Kidney glomerular epithelial cell (primary cell): Measurements from ENCODE around the gene NOL9.
"Not testable (repeated sequence)": the region's sequence is repeated elsewhere in the genome, so short reads cannot be mapped to it uniquely, and the experiment has no call there.

Source experiments
- DNase-seq: peaks from one replicate; lab custom pipeline; 2025; lab: John Stamatoyannopoulos, UW

The NOL9 gene

DNA sequence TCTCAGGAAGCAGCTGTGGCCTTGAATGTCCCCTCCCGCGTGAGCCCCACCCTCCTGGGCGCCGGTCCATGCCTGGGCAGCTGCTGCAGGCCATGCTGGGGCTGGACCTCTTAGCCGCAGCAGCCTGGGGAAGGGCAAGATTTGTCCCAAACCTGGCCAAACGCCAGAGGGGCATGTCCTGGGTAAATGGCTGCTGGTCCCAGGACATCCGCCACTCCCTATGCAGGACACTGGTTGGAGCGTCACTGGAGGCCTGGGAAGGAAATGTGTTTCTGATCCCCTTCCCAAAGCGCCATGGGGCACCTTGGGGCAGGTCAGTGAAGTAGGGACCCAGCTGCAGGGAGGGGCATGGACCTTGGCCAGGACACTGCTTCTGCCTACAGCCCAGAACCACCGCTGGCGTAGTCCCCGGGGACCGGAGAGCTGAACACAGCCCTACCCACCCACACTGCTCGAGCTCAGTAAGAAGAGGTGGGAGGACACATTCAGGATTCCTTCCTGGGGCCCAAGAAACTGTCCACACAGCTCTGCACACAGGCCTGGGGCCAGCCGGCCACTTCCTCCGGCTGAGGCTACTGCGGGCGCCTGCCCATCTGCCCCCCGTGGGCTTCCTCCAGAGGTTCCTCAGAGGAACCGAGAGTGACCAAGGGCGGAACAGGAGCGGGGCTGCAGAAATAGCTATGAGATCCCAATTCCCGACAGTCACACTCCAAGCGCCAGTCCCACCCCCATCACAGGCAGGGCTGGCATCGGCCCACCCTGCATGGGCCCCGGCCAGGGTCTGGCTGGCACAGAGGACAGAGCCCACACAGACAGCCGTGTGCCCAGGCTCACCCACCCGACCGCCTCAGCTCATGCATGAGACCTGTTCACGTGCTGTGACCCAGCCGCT lies 52.1 kb downstream of the NOL9 start:
- no peak for DNase-seq

DNA sequence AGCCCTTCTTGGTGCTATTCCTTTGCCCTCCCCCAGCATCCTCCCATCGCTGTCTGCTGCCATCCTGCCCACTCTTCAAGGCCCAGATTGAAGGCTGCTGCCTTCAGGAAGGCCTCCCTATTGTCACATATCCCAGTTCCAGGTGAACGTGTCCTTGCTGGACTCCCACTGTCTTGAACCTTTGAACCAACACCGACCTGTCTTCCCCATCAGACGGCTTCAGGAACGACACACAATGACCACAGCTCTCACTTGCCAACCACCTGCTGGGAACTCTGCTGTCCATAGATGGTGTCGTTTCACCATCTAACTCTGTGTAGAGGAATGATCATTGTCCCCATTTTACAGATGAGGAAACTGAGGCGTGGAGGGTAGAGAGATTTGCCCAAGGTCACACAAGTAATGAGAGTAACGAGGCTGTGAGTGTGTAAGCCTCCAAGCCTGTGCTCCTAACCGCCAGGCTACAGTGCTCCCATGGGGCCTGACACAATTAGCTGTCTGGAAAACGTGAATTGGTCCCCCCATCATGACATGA lies 53.0 kb downstream of the NOL9 start:
- DNase-seq = no peak

DNA sequence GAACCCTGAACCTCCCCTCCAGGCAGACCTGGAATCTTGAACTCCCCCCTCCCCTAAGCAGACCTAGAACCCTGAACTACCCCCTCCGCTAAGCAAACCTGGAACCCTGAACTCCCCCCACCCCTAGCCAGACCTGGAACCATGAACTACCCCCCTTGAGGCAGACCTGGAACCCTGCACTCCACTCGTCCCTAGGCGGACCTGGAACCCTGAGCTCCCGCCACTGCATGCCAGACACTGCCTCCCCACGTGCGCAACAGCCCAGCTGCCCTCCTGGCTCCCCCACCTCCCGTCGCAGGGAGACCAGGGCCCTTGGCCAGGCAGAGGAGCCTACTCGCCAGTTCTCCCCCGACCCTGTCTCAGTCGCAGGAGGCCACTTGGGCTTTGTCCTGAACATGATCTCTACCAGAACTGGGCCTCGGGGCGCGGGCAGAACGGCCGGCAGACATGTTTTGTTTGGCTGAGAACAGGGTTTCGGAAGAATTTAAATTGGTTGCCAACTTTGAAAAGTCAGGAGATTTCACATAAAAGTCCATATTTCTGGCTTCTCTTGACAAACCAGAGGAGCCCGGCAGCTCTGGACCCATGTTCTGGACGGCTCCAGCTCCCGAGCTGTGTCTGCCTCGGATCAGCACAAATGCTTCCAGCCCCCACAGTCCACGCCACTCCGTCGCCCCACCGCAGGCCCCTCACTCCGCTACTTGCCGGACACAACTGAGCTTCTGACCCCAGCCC lies 53.6 kb downstream of the NOL9 start:
- no peak for DNase-seq

DNA sequence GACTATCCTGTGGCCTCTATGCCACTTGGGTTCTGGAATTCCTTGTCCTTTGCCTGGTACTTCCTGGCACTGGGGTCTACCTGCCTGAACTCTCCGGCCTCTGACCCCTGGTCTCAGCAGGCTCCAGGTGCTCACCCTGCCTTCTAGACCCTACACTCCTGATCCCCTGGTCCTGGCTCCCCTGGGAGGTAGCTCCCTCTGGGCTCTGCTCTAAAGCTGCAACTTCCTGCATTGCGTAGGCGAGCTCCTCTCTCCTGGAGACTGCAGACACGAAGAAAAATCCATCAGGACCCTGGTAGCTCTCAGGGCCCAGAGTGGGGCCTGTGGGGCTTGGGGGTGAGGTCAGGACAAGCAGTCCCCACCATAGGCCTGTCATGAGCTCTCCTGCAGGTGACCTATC lies 55.0 kb downstream of the NOL9 start:
- no peak for DNase-seq

DNA sequence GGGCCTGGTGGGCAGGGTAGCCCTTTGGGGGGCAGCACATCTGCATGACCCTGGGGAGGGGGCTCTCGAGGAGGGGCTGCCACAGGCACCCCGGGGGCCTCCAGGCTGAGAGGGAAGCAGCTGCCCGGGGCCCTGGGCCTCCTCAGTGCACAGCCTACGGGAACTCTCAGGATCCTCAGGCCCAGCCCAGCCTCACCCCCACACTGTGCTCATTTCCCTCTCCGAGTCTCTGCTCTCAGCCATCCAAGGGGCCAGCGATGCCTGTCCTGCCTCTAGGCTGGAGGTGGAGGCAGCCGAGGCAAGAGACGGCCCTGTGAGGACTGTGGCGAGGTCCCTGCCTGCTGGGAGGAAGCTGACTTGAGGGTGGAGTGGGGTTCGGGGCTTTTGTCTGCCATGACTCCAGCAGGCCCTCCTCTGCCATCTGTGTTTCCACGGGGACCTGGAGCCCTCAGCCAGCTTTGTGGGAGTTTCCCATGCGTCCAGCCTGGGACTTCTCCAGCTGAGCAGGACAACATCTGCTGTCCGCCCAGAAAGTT lies 55.7 kb downstream of the NOL9 start:
- no peak for DNase-seq

DNA sequence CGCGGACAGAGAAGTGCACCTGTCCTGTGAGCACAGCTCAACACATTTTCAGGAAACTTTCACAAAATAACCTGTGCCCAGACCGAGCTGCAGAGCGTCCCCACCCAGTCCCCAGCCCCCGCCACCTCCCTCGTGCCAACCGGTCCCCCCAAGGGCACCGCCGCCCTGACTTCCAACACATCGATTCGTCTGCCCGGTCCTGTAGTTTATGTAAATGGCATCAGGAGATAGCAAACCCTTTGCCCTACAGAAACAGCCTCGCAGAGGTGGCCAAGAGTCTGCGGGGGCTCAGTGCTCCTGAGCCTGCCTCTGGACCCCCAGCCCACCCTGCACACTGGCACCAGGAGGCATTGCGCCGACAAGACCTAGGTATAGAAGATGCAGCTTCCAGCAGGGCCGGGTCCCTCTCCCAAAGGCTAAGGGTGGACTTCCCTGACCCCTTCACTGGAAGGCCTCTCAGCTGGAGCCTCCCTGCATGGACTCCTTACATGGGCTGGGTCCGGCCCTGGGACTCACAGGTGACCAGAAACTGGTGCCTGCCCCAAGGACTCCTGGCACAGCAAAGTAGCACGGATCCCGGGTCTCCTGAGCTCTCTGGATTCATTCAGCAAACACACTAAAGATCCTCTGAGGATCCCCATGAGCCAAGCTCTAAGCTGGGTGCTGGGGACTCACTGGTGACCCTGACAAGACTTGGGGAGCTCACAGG lies 56.3 kb downstream of the NOL9 start:
- no peak for DNase-seq

DNA sequence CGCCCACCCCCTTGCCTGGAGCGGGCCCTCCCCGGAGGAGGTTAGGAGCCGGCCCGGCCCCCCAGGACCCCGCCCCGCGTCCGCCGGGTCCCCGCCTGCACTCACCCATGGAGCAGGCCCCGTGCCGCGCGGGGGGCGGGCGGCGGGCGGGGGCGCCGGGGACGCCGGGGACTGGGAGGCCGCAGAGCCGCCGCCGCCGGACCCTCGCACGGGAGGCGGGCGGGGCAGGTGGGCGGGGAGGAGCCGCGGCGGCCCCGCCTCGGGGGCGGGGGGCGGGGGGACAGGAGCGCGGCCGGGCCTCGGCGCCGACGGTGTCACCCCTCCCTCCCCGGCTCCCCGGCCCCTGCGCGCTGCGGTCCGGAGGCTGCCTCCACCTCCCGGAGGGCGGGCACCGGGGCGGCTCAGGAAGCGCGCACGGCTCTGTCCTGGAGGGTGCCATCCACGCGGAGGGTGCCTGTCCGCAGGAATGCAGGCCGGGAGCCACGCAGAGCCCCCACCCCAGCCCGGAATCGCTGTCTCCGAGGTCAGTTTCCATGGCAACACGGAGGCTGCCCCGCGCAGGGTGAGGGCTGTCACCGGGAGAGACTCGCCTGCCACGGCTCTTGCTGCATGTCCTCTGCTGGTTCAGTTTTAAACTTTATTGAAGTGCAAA lies 57.0 kb downstream of the NOL9 start:
- no peak for DNase-seq

DNA sequence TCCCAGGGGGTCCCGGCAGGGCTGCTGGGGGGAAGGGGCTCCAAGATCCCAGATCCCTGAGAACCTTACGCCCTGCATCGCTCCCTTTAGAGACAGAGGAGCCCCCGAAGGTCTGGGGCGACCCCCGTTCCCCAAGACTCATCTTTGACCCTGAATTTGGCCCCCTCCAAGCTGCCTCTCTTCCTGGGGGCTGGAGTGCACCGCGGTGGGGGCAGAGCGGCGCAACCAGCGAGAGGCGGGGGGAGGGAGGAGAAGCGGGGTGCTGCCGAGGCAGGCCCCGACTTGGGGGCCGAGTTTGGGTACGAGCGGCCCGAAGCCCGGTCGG lies 57.5 kb downstream of the NOL9 start:
- no peak for DNase-seq

DNA sequence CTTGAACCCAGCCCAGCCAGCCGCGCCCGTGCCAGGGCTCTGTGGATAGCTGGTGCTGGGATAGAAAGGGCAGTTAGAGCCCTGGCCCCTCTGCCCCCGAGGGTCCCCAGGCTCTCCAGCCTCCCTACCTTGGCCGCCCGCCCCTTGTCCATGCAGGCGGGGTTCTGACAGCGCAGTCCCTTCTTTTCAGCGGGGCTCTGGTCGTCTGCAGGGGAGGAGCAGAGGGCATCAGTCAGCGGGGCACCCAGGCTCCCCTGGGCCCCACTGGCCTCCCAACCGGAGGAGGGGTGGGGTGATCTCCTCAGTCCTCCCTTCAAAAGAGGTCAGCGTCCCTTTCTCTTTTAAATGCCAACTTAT lies 58.0 kb downstream of the NOL9 start:
- no peak for DNase-seq

DNA sequence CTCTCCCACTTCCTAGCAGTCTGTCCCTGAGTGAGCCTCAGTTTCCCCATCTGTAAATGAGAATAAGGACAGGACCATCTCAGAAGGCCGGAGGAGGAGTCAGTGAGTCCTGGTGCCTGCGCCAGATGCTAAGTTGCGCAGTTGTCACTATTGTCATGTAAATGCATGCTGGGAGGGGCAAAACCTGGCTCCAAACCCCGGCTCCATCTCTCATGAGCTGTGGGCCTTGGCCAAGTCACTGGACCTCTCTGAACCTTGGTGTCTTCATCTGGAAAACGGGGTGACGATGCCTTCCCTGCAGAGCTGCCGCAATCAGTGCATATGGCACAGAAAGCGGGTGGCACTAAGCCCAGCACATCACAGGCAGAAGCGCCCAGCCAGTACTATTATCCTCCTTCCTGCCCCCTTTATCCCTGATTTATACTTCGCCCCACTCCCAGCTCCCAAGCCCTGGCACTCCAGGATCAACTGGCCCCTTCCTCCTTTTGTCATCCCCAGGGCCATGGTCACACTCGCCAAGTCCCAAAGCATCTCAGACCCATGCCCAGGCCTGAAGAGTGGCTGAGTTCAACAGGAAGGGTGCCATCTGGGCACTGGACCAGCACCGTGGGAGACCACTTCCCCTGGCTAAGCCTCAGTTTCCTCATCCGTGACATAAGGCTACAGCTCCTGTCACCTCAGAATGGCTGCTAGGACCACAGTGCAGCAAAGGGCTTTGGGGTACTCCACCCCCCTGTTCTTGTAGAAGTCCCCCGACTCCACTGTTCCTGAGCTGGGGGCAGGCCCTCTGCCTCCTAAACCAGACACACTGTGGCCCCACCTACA lies 58.6 kb downstream of the NOL9 start:
- no peak for DNase-seq

DNA sequence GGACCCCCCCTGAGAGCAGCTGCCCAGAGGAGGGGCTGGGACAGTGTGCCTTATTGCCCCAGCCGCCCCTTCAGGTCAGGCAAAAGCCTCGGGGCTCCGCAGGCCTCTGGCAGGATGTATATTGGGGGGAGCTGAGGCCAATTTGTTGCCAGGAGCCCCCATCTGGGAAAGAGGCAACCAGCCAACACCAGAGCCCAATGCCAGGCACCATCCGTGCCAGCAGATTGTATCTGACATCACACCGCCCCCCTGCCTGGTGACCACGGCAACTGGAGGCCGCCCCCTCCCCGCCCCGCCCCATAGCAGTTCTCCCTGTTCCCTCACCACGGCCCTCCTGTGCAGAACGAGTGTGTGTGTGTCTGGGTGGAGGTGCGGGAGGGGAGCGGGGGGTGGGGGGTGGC lies 59.3 kb downstream of the NOL9 start:
- no peak for DNase-seq

DNA sequence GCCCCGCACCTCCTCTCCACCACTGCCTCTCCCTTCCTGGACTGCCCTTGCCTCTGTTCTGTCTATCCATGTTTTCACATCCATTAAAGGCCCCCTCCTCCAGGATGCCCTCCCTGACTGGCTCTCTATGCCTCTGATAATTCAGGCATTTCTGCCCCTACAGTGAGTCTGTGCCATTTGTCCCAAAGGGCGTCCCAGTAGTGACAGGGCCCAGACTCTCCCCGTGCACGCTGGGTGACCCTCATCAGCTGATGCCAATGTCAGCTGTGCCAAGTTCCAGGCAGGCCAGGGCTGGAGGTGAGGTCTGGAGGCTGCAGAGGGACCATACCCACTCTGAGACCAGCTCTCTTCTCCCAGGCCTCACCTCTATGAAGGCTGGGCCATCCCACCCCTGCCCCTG lies 59.7 kb downstream of the NOL9 start:
- DNase-seq = no peak

DNA sequence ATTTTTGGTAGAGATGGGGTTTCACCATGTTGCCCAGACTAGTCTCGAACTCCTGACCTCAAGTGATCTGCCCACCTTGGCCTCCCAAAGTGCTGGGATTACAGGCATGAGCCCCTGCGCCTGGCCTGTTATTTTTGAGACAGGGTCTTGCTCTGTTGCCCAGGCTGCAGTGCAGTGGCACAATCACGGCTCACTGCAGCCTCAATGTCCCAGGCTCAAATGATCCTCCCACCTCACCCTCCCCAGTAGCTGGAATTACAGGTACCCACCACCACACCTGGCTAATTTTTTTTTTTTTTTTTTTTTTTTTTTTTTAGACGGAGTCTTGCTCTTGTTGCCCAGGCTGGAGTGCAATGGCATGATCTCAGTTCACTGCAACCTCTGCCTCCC lies 60.5 kb downstream of the NOL9 start:
- not testable (repeated sequence) for DNase-seq

DNA sequence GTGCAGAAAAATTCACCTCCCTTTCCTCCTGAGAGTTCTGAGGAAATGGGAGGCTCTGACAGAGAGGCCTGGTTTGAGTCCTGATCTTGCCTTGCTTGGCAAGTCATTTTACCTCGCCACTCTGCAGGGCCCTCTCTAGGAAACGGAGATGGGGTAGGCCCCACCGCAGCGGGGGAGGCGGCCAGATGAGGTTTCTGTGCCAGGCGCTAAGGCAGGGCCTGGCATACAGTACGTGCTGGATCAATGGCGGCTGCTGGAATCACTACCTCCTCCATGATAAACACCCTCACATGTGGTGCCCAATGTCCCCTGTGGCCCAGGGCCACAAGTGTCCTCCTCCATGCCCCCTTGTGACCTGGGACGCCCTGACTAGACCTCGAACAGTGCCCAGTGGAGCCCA lies 62.3 kb downstream of the NOL9 start:
- DNase-seq = no peak

DNA sequence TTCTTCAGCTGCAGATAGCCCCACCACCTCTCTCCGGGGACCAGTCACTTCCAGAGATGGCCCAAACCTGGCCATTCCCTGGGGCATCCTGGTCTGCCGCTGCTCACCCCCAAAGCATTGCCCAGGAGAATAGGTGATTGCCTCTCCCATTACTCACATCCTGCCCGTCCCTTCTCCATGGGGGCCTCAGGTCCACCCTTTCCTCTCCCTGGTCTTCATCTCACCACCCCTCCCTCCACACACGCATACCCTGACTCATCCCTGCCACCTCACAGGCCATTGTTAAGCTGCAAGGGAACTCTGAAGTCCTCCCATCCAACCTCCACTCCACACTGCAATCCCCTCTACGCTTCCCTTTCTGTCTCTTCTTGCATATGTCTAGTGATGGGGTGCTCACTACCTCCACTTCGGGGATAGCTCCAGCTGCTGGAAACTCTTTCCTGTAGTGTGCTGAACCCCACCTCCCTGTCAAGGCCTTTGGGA lies 62.8 kb downstream of the NOL9 start, which contains the start of gene PLEKHG5:
Gene PLEKHG5, minus strand, starts transcription at position 188 of the 483 bp plus-strand sequence. CDS start 14,096 bp downstream, outside the sequence.
- peak; percentile 84 for DNase-seq

DNA sequence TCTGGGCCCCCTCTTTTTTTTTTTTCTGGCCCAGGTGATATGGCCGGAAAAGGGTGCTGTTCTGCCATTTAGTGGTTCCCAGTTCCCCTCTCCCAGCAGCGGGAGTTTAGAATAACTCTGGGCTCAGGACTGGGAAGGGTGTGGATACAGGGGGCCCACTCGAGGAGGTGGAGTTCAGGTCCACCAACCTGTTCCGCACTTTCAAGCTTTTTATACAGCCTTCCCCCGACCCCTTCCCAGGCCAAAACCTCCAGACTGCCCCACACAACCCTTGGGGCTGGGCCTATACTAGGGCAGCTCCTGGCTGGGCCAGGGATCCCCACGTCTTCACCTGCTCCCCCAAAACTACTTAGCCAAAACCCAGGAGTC lies 63.2 kb downstream of the NOL9 start:
- peak; percentile 40 for DNase-seq

DNA sequence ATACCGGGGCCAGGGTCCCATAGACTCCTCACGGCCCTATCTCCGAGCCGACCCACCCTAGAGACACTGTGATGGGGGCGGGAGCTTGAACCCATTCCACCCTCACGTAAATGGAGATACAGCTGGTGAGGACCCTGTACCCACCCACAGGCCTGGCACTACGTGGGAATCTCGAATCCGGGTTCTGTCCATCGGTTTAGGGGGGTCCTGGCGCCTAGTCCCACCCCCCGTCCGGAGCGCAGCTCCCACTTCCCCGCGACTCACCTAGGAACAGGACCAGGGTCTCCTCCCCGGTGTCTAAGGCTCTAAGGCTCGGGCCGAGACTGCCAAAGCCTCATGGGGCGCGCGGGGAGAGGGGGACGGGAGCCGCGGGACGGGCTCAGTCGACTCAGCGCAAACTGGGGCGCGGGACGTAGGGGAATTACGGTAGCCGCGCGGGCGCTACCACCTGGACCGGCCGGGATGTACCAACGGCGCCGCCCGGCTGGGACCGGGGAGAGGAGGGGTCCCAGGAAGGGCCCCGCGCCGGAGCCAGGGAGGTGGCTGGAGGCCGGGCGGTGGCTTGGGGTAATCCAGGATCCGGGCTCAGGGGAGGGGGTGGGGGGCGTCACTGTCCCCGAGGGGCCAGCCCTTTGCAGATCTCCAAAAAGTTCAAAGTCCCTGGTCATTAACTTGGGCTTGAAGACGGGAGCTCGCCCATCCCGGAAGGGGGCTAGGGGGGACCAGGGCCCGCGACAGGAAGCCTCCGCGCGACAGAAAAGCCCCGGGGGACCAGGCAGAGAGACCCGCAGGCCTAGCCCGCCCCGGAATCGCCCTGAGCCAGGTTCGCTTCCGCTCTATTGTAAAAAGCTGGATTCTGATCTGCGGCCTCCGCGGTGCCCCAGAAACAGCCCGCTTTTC lies 63.9 kb downstream of the NOL9 start:
- DNase-seq = peak; percentile 17

DNA sequence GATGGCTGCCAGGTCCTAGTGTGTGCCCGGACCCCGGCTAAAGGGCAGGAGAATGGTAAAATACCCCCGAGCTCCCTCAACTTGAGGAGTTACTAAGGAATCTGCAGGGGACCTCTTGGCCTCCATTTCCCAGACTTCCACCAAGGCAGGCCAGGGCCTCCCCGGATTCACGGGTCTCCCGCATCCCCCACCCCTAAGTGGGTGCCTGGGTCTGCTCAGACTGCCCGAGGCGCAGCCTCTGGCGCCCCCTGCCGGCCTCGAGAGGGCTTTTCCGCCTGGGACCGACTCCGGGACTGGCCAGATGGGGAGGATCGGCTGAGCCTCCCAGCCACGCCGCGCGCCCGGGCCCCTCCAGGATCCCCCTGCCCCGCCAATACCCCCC lies 64.5 kb downstream of the NOL9 start:
- peak; percentile 75 for DNase-seq

DNA sequence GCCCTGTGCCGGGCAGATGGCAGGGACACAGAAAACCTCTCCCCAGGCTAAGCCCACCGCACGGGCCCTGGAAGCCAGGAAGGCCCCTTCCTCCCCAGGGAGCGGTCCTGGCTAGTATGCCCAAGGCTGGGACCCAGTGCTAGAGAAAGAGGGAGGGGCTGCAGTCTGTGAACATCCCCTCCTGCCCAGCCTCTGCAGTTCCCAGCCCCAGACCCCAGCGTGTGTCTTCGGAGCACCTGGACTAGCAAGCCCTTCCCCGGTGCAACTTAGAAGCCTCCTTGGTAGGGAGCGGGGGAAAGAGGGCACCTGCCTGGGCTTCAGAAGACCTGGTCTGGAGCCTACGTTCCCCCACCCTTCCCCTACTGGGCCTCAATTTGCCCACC lies 64.9 kb downstream of the NOL9 start:
- DNase-seq = no peak
